Peyer's patch (tissue), 4 donors: ENCODE measurements around the gene PLXNA4.

Source experiments
- CTCF ChIP-seq, 6 experiments: fragments of 450-650 bp in 4 of 6; fragments of 200-600 bp in 2 of 6; sonication (generic) in 1 of 6; IDR thresholded peaks; one replicate each; pipeline ENCODE4 v1.5.1; 2017 to 2019; ENCODE audit warnings: antibody characterized with exemption in 6 of 6, mild to moderate bottlenecking in 3 of 6, moderate library complexity in 1 of 6
- POLR2A ChIP-seq, 2 donors: fragments of 450-650 bp; IDR thresholded peaks; one replicate each; pipeline ENCODE4 v1.5.1; 2017; ENCODE audit warnings: antibody characterized with exemption in 2 of 2, mild to moderate bottlenecking in 2 of 2, moderate library complexity in 2 of 2

DNA sequence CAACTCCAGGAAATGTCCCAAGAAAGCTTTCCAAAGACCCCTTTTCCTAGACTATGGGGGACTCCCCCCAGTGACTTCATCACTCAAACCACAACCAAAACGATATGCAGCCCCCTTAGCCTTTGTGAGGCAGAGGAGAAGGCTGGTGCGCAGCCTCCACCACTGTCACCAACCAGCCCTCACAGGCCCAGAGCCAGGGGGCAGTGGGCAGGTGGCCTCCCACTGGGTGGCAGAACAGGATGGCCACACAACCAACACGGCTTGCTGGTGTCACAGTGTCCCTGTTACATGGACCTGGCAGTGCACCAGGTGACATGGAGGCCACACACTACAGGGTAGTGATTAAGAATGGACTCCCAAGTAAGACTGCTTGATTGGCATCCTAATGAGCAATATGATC, 172.0 kb downstream of the PLXNA4 start:
- TF ChIP-seq CTCF (IDR thresholded peaks at IDR 0.05) (no peak), POLR2A (IDR thresholded peaks at IDR 0.05) (no peak)
